ENCODE results near the gene KRTAP5-5. TPM values are rescaled to one million over a fixed set of nuclear protein-coding genes. Genes with fewer than 3 reads are reported as not detected.

Gene KRTAP5-5
- total and polyA plus RNA-seq, 2 of the 13 experiments (the other 11 are each of a cell fraction or from before 2014, with no cell fraction given) = not detected

DNA sequence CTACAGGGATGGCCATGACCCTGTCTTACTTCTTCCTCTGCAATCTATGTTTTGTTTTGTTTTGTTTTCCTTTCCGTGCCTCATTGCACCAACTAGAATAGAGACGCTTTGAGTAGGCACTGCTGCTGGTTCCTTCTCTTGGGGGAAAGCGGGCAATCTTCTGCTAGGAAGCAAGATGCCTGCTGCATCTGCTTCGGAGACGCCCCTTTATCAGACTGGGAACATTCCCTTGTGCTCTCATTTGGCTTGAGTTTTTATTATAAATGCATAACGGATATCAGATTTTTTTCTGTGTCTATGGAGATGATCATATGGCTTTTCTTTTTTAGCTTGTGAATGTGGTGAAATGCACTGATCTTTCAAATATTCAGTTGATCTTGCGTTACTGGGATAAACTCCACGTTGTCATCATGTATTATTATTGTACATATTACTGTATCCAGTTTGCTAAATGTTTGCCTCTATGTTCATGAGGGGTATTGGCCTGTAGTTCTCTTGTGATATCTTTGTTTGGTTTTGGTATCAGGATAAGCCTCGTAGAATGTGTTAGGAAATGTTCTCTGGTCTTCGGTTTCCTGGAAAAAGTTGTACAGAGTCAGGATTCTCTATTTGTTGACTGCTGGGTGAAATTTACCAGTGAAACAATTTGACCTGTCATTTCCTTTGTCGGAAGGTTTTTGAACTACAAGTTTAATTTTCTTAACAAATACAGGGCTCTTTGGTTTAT is 44.0 kb downstream of the KRTAP5-5 start (continued):
- TF ChIP-seq, protein P1, sequence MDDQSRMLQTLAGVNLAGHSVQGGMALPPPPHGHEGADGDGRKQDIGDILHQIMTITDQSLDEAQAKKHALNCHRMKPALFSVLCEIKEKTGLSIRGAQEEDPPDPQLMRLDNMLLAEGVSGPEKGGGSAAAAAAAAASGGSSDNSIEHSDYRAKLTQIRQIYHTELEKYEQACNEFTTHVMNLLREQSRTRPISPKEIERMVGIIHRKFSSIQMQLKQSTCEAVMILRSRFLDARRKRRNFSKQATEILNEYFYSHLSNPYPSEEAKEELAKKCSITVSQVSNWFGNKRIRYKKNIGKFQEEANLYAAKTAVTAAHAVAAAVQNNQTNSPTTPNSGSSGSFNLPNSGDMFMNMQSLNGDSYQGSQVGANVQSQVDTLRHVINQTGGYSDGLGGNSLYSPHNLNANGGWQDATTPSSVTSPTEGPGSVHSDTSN (CRISPR knock-in tag; IDR thresholded peaks at IDR 0.05; ENCODE audit: borderline replicate concordance) = no peak
- TF ChIP-seq THAP11 (CRISPR knock-in tag; IDR thresholded peaks at IDR 0.05) = peak; percentile 35; the same call in 1 of the 2 replicates
- TF ChIP-seq ZFP90 (CRISPR knock-in tag; IDR thresholded peaks at IDR 0.05; ENCODE audit: borderline replicate concordance) = no peak
- TF ChIP-seq TARDBP (CRISPR knock-in tag; IDR thresholded peaks at IDR 0.05) = no peak
- no peak for TF ChIP-seq KDM1A (CRISPR knock-in tag; IDR thresholded peaks at IDR 0.05)
- no peak for TF ChIP-seq ZNF83 (CRISPR knock-in tag; IDR thresholded peaks at IDR 0.05; ENCODE audit: borderline replicate concordance)
- TF ChIP-seq ZSCAN20 (CRISPR knock-in tag; IDR thresholded peaks at IDR 0.05; ENCODE audit: borderline replicate concordance) = no peak
- TF ChIP-seq CAMTA2 (CRISPR knock-in tag; IDR thresholded peaks at IDR 0.05; ENCODE audit: borderline replicate concordance) = no peak
- TF ChIP-seq ZBTB25 (CRISPR knock-in tag; IDR thresholded peaks at IDR 0.05) = no peak; the same call in 1 of the 2 replicates
- TF ChIP-seq ZNF598 (CRISPR knock-in tag; IDR thresholded peaks at IDR 0.05; ENCODE audit: borderline replicate concordance) = no peak
- no peak for TF ChIP-seq ZNF24 (IDR thresholded peaks at IDR 0.05)
- TF ChIP-seq, protein P2, sequence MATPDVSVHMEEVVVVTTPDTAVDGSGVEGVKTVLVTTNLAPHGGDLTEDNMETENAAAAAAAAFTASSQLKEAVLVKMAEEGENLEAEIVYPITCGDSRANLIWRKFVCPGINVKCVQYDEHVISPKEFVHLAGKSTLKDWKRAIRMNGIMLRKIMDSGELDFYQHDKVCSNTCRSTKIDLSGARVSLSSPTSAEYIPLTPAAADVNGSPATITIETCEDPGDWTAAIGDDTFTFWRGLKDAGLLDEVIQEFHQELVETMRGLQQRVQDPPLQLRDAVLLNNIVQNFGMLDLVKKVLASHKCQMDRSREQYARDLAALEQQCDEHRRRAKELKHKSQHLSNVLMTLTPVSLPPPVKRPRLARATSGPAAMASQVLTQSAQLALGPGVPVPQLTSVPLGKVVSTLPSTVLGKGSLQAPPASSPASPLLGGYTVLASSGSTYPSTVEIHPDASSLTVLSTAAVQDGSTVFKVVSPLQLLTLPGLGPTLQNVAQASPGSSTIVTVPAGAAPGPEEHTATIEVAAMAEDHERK (CRISPR knock-in tag; IDR thresholded peaks at IDR 0.05; ENCODE audit: low read depth) = no peak
